ENCODE data around the gene CYTH2. TPM values are rescaled to one million over a fixed set of nuclear protein-coding genes. Genes with fewer than 3 reads are reported as not detected.

CYTH2 gene
- total RNA-seq, 1 donor from 2014 or later = 67.1 TPM

- DNase-seq (ENCODE audit: low read depth) (no peak), FAIRE-seq (no peak)
- Histone ChIP-seq H3K9ac (ENCODE audit: low read length) (no peak overlapping the region), H3K79me2 (ENCODE audit: insufficient read depth, low read length) (no peaks in the 10 kb centered on the region), H3K27ac (ENCODE audit: low read depth, low read length) (no peak overlapping the region), H3K9me3 (ENCODE audit: insufficient read depth, low read depth, low read length) (no peaks in the 10 kb centered on the region), H3K4me3 (ENCODE audit: insufficient read depth, low read depth, low read length) (no peak overlapping the region), H3K4me1 (ENCODE audit: insufficient read depth, low read length) (no peaks in the 10 kb centered on the region), H4K20me1 (ENCODE audit: insufficient read depth, low read length) (no peaks in the 10 kb centered on the region), H2AFZ (ENCODE audit: low read depth, low read length) (no peak overlapping the region), H3K4me2 (ENCODE audit: low read length) (no peak overlapping the region), H3K27me3 (ENCODE audit: insufficient read depth, low read length) (peaks cover 4% of the 10 kb centered on the region), H3K36me3 (ENCODE audit: insufficient read depth, low read length) (no peaks in the 10 kb centered on the region)
- H3K4me3 Mint-ChIP-seq (ENCODE audit: unreplicated experiment) = no peak overlapping the region
- H3K4me1 Mint-ChIP-seq (ENCODE audit: low read depth, unreplicated experiment) = no peaks in the 10 kb centered on the region
- peaks cover 15% of the 10 kb centered on the region for H3K27me3 Mint-ChIP-seq (ENCODE audit: low read depth, unreplicated experiment)
- H3K27ac Mint-ChIP-seq (ENCODE audit: unreplicated experiment) = peak overlapping the region; percentile 23
- no peak for TF ChIP-seq EZH2 (IDR thresholded peaks at IDR 0.05; ENCODE audit: insufficient read depth, low read length)
- TF ChIP-seq CTCF (IDR thresholded peaks at IDR 0.05; ENCODE audit: insufficient read depth, low read depth, low read length) = peak; percentile 45
- H3K36me3 Mint-ChIP-seq (ENCODE audit: low read depth, unreplicated experiment) = peaks cover 7% of the 10 kb centered on the region
- no peaks in the 10 kb centered on the region for H3K9me3 Mint-ChIP-seq (ENCODE audit: unreplicated experiment)
Measured at GRCh38 chr19:48506138-48506733, 37.1 kb downstream of the CYTH2 start.

DNA sequence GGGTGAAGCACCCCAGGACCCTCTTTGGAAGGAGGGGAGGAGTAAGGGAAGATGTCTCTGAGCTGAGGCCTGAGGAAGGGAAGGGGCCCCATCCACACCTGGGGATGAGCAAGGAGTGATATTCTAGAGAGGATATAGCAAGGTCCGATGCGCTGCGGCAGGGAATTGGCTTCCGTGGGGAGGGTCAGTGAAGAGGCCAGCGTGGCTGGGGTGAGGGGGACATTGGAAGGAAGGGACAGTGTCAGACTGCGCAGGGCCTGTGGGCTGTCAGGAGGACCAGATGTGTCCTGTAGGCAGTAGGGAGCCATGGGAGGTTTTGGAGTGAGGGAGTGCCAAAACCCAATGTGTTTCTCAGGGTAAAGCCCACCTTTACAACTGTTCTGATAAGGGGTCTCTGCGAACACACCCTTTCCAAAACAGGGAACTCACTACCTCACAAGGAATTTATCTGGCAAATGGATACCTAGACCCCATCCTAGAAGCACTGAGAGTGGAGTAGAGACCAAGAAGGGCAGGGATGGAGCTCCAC is 38.8 kb downstream of the CYTH2 start:
- Histone ChIP-seq H3K36me3 (ENCODE audit: insufficient read depth, low read length) (no peaks in the 10 kb centered on the region), H4K20me1 (ENCODE audit: insufficient read depth, low read length) (no peaks in the 10 kb centered on the region), H3K9me3 (ENCODE audit: insufficient read depth, low read depth, low read length) (no peaks in the 10 kb centered on the region), H3K4me2 (ENCODE audit: low read length) (no peak overlapping the region), H3K27ac (ENCODE audit: low read depth, low read length) (no peak overlapping the region), H3K79me2 (ENCODE audit: insufficient read depth, low read length) (no peaks in the 10 kb centered on the region), H2AFZ (ENCODE audit: low read depth, low read length) (no peak overlapping the region), H3K4me3 (ENCODE audit: insufficient read depth, low read depth, low read length) (no peak overlapping the region), H3K9ac (ENCODE audit: low read length) (no peak overlapping the region), H3K27me3 (ENCODE audit: insufficient read depth, low read length) (peaks cover 14% of the 10 kb centered on the region), H3K4me1 (ENCODE audit: insufficient read depth, low read length) (peaks cover under 1% of the 10 kb centered on the region)
- FAIRE-seq = no peak
- H3K9me3 Mint-ChIP-seq (ENCODE audit: unreplicated experiment) = no peaks in the 10 kb centered on the region
- H3K27ac Mint-ChIP-seq (ENCODE audit: unreplicated experiment) = no peak overlapping the region
- H3K36me3 Mint-ChIP-seq (ENCODE audit: low read depth, unreplicated experiment) = peaks cover 7% of the 10 kb centered on the region
- no peak for DNase-seq (ENCODE audit: low read depth)
- H3K4me1 Mint-ChIP-seq (ENCODE audit: low read depth, unreplicated experiment) = no peaks in the 10 kb centered on the region
- TF ChIP-seq CTCF (IDR thresholded peaks at IDR 0.05; ENCODE audit: insufficient read depth, low read depth, low read length) (no peak), EZH2 (IDR thresholded peaks at IDR 0.05; ENCODE audit: insufficient read depth, low read length) (no peak)
- no peak overlapping the region for H3K4me3 Mint-ChIP-seq (ENCODE audit: unreplicated experiment)
- H3K27me3 Mint-ChIP-seq (ENCODE audit: low read depth, unreplicated experiment) = peaks cover 12% of the 10 kb centered on the region

- Histone ChIP-seq H3K4me3 (ENCODE audit: insufficient read depth, low read depth, low read length) (no peak overlapping the region), H3K79me2 (ENCODE audit: insufficient read depth, low read length) (no peaks in the 10 kb centered on the region), H2AFZ (ENCODE audit: low read depth, low read length) (no peak overlapping the region), H4K20me1 (ENCODE audit: insufficient read depth, low read length) (no peaks in the 10 kb centered on the region), H3K9ac (ENCODE audit: low read length) (no peak overlapping the region), H3K9me3 (ENCODE audit: insufficient read depth, low read depth, low read length) (no peaks in the 10 kb centered on the region), H3K27ac (ENCODE audit: low read depth, low read length) (no peak overlapping the region), H3K4me2 (ENCODE audit: low read length) (no peak overlapping the region), H3K4me1 (ENCODE audit: insufficient read depth, low read length) (peaks cover 6% of the 10 kb centered on the region), H3K27me3 (ENCODE audit: insufficient read depth, low read length) (peaks cover 18% of the 10 kb centered on the region), H3K36me3 (ENCODE audit: insufficient read depth, low read length) (no peaks in the 10 kb centered on the region)
- TF ChIP-seq EZH2 (IDR thresholded peaks at IDR 0.05; ENCODE audit: insufficient read depth, low read length) (no peak), CTCF (IDR thresholded peaks at IDR 0.05; ENCODE audit: insufficient read depth, low read depth, low read length) (no peak)
- Mint-ChIP-seq H3K36me3 (ENCODE audit: low read depth, unreplicated experiment) (peaks cover 7% of the 10 kb centered on the region), H3K4me3 (ENCODE audit: unreplicated experiment) (no peak overlapping the region), H3K27ac (ENCODE audit: unreplicated experiment) (no peak overlapping the region), H3K27me3 (ENCODE audit: low read depth, unreplicated experiment) (peaks cover 6% of the 10 kb centered on the region), H3K9me3 (ENCODE audit: unreplicated experiment) (no peaks in the 10 kb centered on the region), H3K4me1 (ENCODE audit: low read depth, unreplicated experiment) (no peaks in the 10 kb centered on the region)
- FAIRE-seq (no peak), DNase-seq (ENCODE audit: low read depth) (no peak)
Measured at GRCh38 chr19:48508729-48509411, 39.7 kb downstream of the CYTH2 start.

All from astrocyte (in vitro differentiated cells and primary cell).